ENCODE results near the gene MYLK3.
"Not testable (repeated sequence)": the region's sequence is repeated elsewhere in the genome, so short reads cannot be mapped to it uniquely, and the experiment has no call there.

Gene MYLK3

DNA sequence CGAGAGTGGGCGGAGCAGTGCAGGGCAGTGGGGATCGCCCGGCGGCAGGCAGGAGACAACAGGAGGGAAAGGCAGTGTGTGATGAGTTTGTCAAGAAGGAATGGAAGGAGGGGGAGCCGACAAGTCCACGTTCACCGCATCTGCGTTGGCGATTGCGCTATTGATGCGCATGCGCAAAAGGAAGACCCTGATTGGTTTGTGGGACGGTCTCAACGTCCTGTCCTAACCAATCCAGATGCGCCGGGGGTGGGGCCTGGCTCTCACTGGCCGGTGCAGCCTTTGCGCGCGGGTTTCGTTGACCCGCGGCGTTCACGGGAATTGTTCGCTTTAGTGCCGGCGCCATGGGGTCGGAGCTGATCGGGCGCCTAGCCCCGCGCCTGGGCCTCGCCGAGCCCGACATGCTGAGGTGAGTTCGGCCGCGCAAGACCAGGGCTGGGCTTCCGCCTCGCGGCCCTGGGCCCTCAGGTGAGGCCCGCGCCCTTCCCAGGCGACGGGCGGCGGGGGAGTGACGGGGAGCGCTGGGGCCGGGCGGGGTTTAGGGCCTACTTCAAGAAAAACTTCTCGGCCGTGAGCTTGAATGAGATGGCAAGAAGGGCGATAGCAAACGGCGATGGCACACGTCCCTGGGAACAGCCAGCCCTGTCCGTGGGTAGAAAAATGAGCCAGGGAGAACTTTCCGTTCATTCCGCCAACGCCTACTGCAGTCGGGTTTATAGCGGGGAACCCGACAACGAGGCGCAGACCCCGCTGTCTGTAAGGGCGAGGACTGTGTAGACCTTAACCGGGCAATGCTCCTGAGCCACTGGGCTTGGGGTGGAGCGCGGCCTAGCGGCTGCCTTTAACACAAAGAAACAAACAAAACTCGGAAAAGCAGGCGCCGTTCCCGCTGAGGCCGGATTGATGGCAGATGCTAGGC is 58.5 kb downstream of the MYLK3 start, which contains the start of gene ORC6:
Gene ORC6, plus strand, starts transcription at position 295 of the 916 bp plus-strand sequence. Its CDS starts 47 bp downstream, at position 342.
- peak; percentile 98 for DNase-seq

DNA sequence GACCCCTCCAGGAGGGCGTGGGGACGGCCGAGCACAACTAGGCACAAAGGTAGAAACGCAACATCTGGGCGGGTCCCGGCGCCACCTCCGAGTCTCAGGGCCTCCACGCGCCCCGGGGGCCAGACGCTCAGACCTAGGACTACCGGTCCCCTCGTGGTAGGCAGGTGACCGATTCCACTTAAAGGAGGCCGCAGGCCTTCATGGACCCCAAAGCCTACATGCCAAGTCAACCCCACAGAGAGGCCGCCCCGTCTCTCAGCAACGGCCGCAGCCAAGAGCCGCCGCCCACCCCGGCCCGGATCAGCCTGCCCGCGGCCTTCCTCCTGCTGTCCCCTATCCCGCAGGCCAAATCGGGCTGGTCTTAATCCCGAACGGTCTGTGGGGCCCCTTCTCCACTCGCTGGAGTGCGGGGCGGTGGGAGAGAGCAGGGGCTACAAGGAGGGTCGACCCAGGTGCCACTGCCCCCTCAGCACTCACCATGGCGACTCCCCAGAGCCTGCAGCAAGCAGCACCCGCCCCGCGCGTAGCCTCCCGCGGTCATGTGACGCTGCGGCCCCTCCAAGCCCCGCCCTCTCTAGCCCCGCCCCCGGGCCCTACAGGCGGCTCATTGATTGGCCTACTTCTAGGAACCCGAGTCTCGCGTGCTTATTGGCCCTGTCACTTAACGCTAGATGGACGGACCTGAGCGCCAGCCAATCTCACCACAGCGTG is 59.3 kb downstream of the MYLK3 start, which contains the start of gene VPS35:
Gene VPS35, minus strand, starts transcription at position 525 of the 711 bp plus-strand sequence. Its CDS starts 45 bp downstream, at position 480.
- DNase-seq: peak; percentile 100

- no peak for DNase-seq
These were observed 60.0 kb downstream of the MYLK3 start for GRCh38 chr16:46688101-46688653.

- DNase-seq: no peak
These were observed 60.7 kb downstream of the MYLK3 start for GRCh38 chr16:46687486-46687885.

GRCh38 chr16:46686815-46687473 is 61.2 kb downstream of the MYLK3 start:
- no peak for DNase-seq

GRCh38 chr16:46681867-46682266 is 66.3 kb downstream of the MYLK3 start:
- DNase-seq: not testable (repeated sequence)

- DNase-seq: not testable (repeated sequence)
These were observed 70.2 kb downstream of the MYLK3 start for GRCh38 chr16:46677943-46678342.

GRCh38 chr16:46673320-46674013 is 74.7 kb downstream of the MYLK3 start:
- DNase-seq: peak; percentile 42

GRCh38 chr16:46662123-46662522 is 86.0 kb downstream of the MYLK3 start:
- DNase-seq: no peak

DNA sequence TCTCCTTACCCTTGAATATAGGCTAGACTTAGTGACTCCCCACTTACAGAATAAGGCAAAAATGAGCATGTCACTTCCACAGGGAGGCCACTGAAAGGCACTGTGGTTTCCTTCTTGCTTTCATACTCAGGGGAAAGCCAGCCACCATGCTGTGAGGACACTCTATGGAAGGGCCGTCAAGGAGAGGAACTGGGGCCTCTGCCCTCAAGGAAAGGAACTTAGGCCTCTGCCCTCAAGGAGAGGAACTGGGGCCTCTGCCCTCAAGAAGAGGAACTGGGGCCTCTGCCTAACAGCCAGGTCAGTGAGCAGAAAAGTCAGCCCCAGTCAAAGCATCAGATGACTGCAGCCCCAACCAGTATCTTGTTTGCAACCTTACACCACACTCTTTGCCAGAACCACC is 89.2 kb downstream of the MYLK3 start:
- no peak for DNase-seq
